Large intestine (tissue), 3 donors: ENCODE measurements around the gene TXNL4B. TPM values are rescaled to one million over a fixed set of nuclear protein-coding genes. Genes with fewer than 3 reads are reported as not detected.
A peak's percentile ranks its signal among the peaks of the same experiment; 100 is the strongest.

Experiments used
- DNase-seq, 2 donors: peaks; one replicate each; pipeline versions ENCODE4 v3.0.0 to v3.0.0-alpha.2; 2013
- H3K27ac ChIP-seq: one replicate; pipeline ENCODE4 v1.5.1; 2013; ENCODE audit warnings: low read length
- H3K27me3 ChIP-seq: 2 replicates; pipeline ENCODE4 v1.6.1; 2013; ENCODE audit warnings: low read length; ENCODE audit not compliant: control insufficient read depth, insufficient read depth
- H3K36me3 ChIP-seq: 2 replicates; pipeline ENCODE4 v1.6.1; 2013; ENCODE audit warnings: low read length; ENCODE audit not compliant: control insufficient read depth, insufficient read depth
- H3K4me1 ChIP-seq: one replicate; pipeline ENCODE4 v1.6.1; 2013; ENCODE audit warnings: low read length; ENCODE audit not compliant: control insufficient read depth, insufficient read depth
- H3K4me3 ChIP-seq: one replicate; pipeline ENCODE4 v1.5.1; 2013; ENCODE audit warnings: low read length
- H3K9me3 ChIP-seq: one replicate; pipeline ENCODE4 v1.6.1; 2013; ENCODE audit warnings: mild to moderate bottlenecking, low read depth, low read length, moderate library complexity; ENCODE audit not compliant: control insufficient read depth
- WGBS: methylation state at CpG from one replicate; pipeline ENCODE4 v1.1.5; 2013; ENCODE audit warnings: low lambda C conversion rate; ENCODE audit not compliant: insufficient coverage; 5-methylcytosine and 5-hydroxymethylcytosine counted together
- polyA plus RNA-seq: library from polyadenylated mRNA; unstranded; fragments of 120-200 nt; gene quantifications from one replicate; pipeline ENCODE4 v1.2.1, GENCODE V29; 2013

TXNL4B gene
- polyA plus RNA-seq, 1 donor, result 18.9 TPM

- H3K4me1 ChIP-seq, result peaks cover 2% of the 10 kb centered on the region
- H3K4me3 ChIP-seq, result no peak overlapping the region
- H3K36me3 ChIP-seq, result peaks cover 46% of the 10 kb centered on the region
- H3K27ac ChIP-seq, result no peak overlapping the region
- WGBS, result no CpG with 5 or more reads among the region's 7 CpGs
- H3K27me3 ChIP-seq, result no peaks in the 10 kb centered on the region
- DNase-seq, result no peak
- peaks cover 7% of the 10 kb centered on the region for H3K9me3 ChIP-seq
Observed at GRCh38 chr16:72112906-72113615, 19.6 kb upstream of the TXNL4B start.

- H3K4me3 ChIP-seq, result no peak overlapping the region
- H3K27ac ChIP-seq, result no peak overlapping the region
- peaks cover 2% of the 10 kb centered on the region for H3K4me1 ChIP-seq
- H3K36me3 ChIP-seq, result peaks cover 52% of the 10 kb centered on the region
- no peak for DNase-seq
- no CpG with 5 or more reads among the region's 15 CpGs for WGBS
- no peaks in the 10 kb centered on the region for H3K27me3 ChIP-seq
- peaks cover 7% of the 10 kb centered on the region for H3K9me3 ChIP-seq
Observed at GRCh38 chr16:72112452-72112792, 19.0 kb upstream of the TXNL4B start.

GRCh38 chr16:72111657-72112451 is 18.4 kb upstream of the TXNL4B start:
- Histone ChIP-seq H3K9me3 (peaks cover 7% of the 10 kb centered on the region), H3K27me3 (no peaks in the 10 kb centered on the region), H3K27ac (no peak overlapping the region), H3K4me3 (no peak overlapping the region), H3K36me3 (peaks cover 57% of the 10 kb centered on the region), H3K4me1 (peaks cover 2% of the 10 kb centered on the region)
- DNase-seq, result peak; percentile 43 to 70
- no CpG with 5 or more reads among the region's 19 CpGs for WGBS

- H3K27ac ChIP-seq, result no peak overlapping the region
- no peaks in the 10 kb centered on the region for H3K27me3 ChIP-seq
- no peak overlapping the region for H3K4me3 ChIP-seq
- H3K4me1 ChIP-seq, result peaks cover 2% of the 10 kb centered on the region
- no peak for DNase-seq
- peaks cover 7% of the 10 kb centered on the region for H3K9me3 ChIP-seq
- 100% methylated on average over 1 of the region's 23 CpGs for WGBS
- peaks cover 66% of the 10 kb centered on the region for H3K36me3 ChIP-seq
Observed at GRCh38 chr16:72110662-72111615, 17.5 kb upstream of the TXNL4B start.

DNA sequence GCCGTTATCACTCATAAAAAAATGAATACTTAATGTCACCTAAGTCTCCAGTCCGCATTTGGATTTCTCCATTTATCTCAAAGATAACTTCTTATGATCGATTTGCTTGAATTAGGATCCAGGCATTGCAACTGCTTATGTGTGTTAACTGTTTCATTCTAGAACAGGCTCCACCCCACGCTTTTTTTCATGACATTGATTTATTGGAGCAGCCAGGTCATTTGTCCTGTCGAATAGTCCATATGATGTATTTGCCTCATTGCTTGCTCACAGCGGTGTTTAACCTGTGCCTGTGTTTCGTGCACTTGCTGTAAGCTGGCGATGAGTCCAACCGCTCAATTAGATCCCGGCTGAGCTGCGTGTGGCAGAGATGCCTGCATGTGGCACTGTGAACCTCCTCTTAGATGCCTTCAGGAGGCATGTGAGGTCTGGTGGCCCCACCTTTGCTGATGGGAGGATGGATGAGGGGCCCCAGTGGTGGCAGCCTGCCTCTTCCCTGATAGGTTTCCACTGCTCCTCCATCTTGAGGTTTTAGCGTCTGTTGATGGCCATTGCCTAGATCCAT is 16.6 kb upstream of the TXNL4B start:
- peaks cover 74% of the 10 kb centered on the region for H3K36me3 ChIP-seq
- no peak overlapping the region for H3K27ac ChIP-seq
- WGBS, result 100% methylated on average over 2 of the region's 12 CpGs
- DNase-seq, result no peak
- peaks cover 2% of the 10 kb centered on the region for H3K4me1 ChIP-seq
- no peaks in the 10 kb centered on the region for H3K27me3 ChIP-seq
- no peak overlapping the region for H3K4me3 ChIP-seq
- peaks cover 7% of the 10 kb centered on the region for H3K9me3 ChIP-seq

DNA sequence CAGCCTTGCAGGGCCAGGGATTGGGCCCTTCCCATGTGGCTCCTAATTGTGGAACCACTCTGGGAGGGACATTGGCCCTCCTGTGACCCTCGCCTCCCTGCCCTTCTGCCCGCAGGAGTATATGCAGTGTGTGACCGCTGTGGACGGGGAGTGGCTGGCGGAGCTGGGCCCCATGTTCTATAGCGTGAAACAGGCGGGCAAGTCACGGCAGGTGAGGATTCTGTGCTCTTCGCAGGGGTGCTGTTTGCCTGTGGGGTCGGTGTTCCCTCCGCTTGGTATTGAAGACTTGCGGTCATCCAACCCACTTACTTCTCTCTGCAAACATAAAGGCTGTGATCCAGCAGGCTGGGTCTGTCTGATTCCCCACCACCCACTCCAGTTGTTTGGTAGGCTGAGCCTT is 15.9 kb upstream of the TXNL4B start:
- no CpG with 5 or more reads among the region's 12 CpGs for WGBS
- Histone ChIP-seq H3K4me1 (peaks cover 2% of the 10 kb centered on the region), H3K9me3 (peaks cover 7% of the 10 kb centered on the region)

DNA sequence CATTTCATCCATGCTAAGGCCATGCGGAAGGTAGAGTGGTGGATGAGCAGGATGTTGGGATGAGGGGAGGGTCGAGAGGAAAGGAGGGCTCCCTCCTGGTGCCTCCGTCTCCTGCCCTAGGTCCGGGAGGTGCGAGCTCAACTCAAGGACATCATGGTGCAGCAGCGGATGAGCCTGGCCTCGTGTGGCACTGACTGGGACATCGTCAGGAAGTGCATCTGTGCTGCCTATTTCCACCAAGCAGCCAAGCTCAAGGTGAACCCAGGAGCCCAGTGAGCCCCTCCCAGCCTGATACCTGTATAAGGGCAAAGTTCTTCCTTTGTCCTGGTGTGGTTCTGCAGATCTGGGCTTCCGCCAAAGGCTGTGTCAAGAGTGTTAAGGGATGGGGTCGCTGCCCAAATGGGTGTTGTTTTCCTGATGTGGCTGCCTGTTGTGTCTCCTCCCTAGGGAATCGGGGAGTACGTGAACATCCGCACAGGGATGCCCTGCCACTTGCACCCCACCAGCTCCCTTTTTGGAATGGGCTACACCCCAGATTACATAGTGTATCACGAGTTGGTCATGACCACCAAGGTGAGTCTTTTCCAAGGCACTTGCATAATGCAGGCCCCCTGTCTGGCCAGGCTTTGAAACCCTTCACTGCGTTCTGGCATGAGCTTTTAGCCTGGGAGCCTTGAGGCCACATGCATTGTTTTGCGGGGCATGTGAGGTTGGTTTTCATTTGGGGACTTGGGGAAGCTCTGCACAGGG is 15.1 kb upstream of the TXNL4B start:
- H3K9me3 ChIP-seq, result peaks cover 7% of the 10 kb centered on the region
- no peaks in the 10 kb centered on the region for H3K27me3 ChIP-seq
- no peak overlapping the region for H3K27ac ChIP-seq
- H3K4me3 ChIP-seq, result no peak overlapping the region
- 100% methylated on average over 1 of the region's 16 CpGs for WGBS
- H3K4me1 ChIP-seq, result peaks cover 2% of the 10 kb centered on the region
- peaks cover 90% of the 10 kb centered on the region for H3K36me3 ChIP-seq
- no peak for DNase-seq

More for the DNA sequence above, 15.9 kb upstream of the TXNL4B start:
- Histone ChIP-seq H3K27me3 (no peaks in the 10 kb centered on the region), H3K27ac (no peak overlapping the region), H3K36me3 (peaks cover 82% of the 10 kb centered on the region), H3K4me3 (no peak overlapping the region)
- no peak for DNase-seq

DNA sequence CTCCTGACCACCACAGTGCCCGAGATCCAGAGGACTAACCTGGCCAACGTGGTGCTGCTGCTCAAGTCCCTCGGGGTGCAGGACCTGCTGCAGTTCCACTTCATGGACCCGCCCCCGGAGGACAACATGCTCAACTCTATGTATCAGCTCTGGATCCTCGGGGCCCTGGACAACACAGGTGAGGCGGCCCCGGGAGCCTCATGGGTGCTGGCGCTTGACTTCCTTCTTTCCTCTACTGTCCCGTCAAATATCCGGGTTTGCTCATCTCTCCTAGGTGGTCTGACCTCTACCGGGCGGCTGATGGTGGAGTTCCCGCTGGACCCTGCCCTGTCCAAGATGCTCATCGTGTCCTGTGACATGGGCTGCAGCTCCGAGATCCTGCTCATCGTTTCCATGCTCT is 14.0 kb upstream of the TXNL4B start:
- no peak for DNase-seq
- Histone ChIP-seq H3K36me3 (peaks cover 97% of the 10 kb centered on the region), H3K4me1 (peaks cover 2% of the 10 kb centered on the region), H3K4me3 (no peak overlapping the region), H3K27me3 (no peaks in the 10 kb centered on the region), H3K27ac (no peak overlapping the region), H3K9me3 (peaks cover 7% of the 10 kb centered on the region)
- WGBS, result no CpG with 5 or more reads among the region's 17 CpGs

DNA sequence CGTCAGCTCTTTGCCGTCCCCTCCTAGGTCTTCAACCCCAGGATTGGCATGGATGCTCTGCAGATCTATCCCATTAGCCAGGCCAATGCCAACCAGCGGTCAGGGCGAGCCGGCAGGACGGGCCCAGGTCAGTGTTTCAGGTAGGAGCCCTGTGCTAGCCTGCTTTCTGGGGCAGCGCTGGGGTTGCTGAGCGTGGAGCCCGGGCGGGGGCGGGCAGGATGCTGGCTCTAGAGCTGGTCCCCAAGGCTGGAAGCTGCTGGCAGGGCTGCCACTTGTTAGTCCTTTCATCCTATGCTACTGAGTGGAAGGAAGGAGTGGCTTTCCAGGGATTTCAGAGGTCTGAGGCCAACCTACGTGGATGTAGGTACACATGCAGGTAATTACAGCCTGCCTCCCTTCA is 12.6 kb upstream of the TXNL4B start:
- no peak overlapping the region for H3K27ac ChIP-seq
- no CpG with 5 or more reads among the region's 12 CpGs for WGBS
- H3K36me3 ChIP-seq, result peaks cover 97% of the 10 kb centered on the region
- H3K4me1 ChIP-seq, result no peaks in the 10 kb centered on the region
- H3K4me3 ChIP-seq, result no peak overlapping the region
- H3K27me3 ChIP-seq, result no peaks in the 10 kb centered on the region
- peaks cover 3% of the 10 kb centered on the region for H3K9me3 ChIP-seq
- no peak for DNase-seq
